ENCODE results near the gene IL36G. TPM values are rescaled to one million over a fixed set of nuclear protein-coding genes. Genes with fewer than 3 reads are reported as not detected.

Gene IL36G
- total RNA-seq, 1 donor from 2014 or later: not detected

DNA sequence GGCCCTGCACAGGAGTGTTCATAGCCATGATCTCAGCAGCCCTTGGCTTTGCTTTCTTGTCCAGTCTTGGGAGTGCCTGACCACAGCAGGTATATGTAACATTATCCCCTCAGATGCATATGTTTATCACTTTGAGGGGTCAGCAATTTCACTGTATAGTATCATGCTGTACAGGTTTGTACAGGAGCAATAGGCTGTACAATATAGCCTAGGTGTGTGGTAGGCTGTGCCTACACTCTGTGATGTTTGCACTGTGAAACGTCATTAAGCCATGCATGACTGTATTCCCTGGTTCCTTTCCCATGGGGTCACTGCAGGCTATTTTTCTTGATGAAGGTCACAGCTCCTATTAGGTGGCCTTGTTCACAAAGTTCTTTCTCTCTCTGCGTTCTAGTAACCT lies 4.7 kb upstream of the IL36G start:
- TF ChIP-seq, protein P1, sequence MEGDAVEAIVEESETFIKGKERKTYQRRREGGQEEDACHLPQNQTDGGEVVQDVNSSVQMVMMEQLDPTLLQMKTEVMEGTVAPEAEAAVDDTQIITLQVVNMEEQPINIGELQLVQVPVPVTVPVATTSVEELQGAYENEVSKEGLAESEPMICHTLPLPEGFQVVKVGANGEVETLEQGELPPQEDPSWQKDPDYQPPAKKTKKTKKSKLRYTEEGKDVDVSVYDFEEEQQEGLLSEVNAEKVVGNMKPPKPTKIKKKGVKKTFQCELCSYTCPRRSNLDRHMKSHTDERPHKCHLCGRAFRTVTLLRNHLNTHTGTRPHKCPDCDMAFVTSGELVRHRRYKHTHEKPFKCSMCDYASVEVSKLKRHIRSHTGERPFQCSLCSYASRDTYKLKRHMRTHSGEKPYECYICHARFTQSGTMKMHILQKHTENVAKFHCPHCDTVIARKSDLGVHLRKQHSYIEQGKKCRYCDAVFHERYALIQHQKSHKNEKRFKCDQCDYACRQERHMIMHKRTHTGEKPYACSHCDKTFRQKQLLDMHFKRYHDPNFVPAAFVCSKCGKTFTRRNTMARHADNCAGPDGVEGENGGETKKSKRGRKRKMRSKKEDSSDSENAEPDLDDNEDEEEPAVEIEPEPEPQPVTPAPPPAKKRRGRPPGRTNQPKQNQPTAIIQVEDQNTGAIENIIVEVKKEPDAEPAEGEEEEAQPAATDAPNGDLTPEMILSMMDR (IDR thresholded peaks at IDR 0.05; ENCODE audit: insufficient read depth, low read length, poor library complexity, severe bottlenecking): no peak
- no peak for DNase-seq (ENCODE audit: low read depth)
- H3K27me3 ChIP-seq (ENCODE audit: control insufficient read depth, insufficient read depth, low read length): peaks cover 8% of the 10 kb centered on the region

DNA sequence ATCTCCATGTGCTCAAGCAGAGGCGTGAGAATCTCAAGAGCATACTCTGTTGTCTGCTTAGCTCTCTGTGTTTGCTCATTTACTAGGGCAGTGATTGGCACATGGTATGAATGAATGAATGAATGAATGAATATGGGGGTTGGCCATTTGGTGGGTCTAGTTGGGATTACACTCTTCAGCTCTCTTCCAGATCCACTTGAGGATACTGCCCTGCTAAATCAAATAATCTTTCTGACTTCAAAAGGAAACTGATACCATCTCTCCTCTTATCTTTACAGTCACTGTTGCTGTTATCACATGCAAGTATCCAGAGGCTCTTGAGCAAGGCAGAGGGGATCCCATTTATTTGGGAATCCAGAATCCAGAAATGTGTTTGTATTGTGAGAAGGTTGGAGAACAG lies 1.9 kb downstream of the IL36G start:
- no peaks in the 10 kb centered on the region for H3K36me3 ChIP-seq (ENCODE audit: control insufficient read depth, insufficient read depth, low read length)
- no peak overlapping the region for H3K4me3 ChIP-seq (ENCODE audit: low read depth, low read length)
- TF ChIP-seq, protein P1 (IDR thresholded peaks at IDR 0.05; ENCODE audit: insufficient read depth, low read length, poor library complexity, severe bottlenecking): no peak
- H3K27me3 ChIP-seq (ENCODE audit: control insufficient read depth, insufficient read depth, low read length): peaks cover 6% of the 10 kb centered on the region
- no peak for DNase-seq (ENCODE audit: low read depth)

More for the DNA sequence above, 4.7 kb upstream of the IL36G start:
- Histone ChIP-seq H3K36me3 (ENCODE audit: control insufficient read depth, insufficient read depth, low read length) (no peaks in the 10 kb centered on the region), H3K4me3 (ENCODE audit: low read depth, low read length) (no peak overlapping the region)

DNA sequence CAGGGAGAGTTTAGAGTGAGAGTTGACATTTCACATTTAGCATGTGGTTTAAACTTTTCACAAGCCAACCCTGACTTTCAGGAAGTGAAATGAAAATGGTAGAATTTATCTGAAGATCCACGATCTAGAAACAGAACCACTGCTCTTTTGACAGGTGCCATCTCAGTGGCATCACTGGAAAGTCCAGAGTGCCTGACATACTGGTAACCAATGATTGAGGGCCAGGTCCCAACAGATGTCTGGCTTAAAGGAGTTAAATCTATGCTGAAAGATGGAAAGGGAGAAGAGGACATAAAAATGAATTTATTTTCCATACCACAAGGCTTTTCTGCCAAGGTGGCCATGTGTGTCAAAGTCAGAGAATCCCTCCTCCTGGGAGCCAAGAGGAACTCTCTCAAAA lies 2.7 kb downstream of the IL36G start:
- Histone ChIP-seq H3K36me3 (ENCODE audit: control insufficient read depth, insufficient read depth, low read length) (no peaks in the 10 kb centered on the region), H3K27me3 (ENCODE audit: control insufficient read depth, insufficient read depth, low read length) (peaks cover 6% of the 10 kb centered on the region), H3K4me3 (ENCODE audit: low read depth, low read length) (no peak overlapping the region)
- TF ChIP-seq, protein P1 (IDR thresholded peaks at IDR 0.05; ENCODE audit: insufficient read depth, low read length, poor library complexity, severe bottlenecking): no peak
- no peak for DNase-seq (ENCODE audit: low read depth)

DNA sequence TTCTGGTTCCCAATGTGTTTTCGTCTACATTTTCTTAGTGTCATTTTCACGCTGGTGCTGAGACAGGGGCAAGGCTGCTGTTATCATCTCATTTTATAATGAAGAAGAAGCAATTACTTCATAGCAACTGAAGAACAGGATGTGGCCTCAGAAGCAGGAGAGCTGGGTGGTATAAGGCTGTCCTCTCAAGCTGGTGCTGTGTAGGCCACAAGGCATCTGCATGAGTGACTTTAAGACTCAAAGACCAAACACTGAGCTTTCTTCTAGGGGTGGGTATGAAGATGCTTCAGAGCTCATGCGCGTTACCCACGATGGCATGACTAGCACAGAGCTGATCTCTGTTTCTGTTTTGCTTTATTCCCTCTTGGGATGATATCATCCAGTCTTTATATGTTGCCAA lies 7.3 kb downstream of the IL36G start:
- Histone ChIP-seq H3K36me3 (ENCODE audit: control insufficient read depth, insufficient read depth, low read length) (no peaks in the 10 kb centered on the region), H3K27me3 (ENCODE audit: control insufficient read depth, insufficient read depth, low read length) (no peaks in the 10 kb centered on the region), H3K4me3 (ENCODE audit: low read depth, low read length) (no peak overlapping the region)
- DNase-seq (ENCODE audit: low read depth): no peak
- TF ChIP-seq, protein P1 (IDR thresholded peaks at IDR 0.05; ENCODE audit: insufficient read depth, low read length, poor library complexity, severe bottlenecking): no peak

DNA sequence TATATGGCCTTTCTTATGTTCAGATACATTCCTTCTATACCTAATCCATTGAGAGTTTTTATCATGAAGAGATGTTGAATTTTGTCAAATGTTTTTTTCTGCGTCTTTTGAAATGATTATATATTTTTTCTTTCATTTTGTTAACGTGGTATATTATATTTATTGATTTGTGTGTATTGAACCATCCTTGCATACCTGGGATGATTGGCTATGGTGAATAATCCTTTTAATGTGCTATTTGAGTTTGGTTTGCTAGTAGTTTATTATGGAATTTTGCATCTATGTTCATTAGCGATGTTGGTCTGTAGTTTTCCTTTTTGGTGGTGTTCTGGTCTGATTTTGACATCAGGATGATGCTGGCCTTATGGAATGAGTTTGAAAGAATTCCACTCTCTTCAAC lies 11.8 kb downstream of the IL36G start:
- TF ChIP-seq, protein P1 (IDR thresholded peaks at IDR 0.05; ENCODE audit: insufficient read depth, low read length, poor library complexity, severe bottlenecking): no peak
- Histone ChIP-seq H3K27me3 (ENCODE audit: control insufficient read depth, insufficient read depth, low read length) (no peaks in the 10 kb centered on the region), H3K36me3 (ENCODE audit: control insufficient read depth, insufficient read depth, low read length) (no peaks in the 10 kb centered on the region), H3K4me3 (ENCODE audit: low read depth, low read length) (no peak overlapping the region)
- DNase-seq (ENCODE audit: low read depth): no peak

DNA sequence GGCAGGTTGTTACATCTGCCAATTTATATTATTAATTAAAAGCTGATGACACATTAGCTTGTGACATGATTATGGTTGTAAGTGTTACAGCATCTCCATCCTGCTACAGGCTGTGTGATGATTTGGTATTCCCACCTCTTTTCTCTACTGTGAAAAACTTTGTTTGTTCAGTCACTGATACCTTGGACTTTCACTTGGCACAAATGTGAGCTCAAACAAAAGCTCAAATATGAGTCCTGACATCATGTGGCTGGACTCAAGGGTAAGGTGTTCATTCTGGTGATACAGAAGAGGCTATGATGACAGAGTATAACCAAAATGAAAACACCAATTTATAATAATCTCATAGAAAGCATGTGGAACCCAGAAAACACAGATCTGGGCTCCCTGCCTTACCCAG lies 16.0 kb downstream of the IL36G start:
- H3K36me3 ChIP-seq (ENCODE audit: control insufficient read depth, insufficient read depth, low read length): no peaks in the 10 kb centered on the region
- H3K27me3 ChIP-seq (ENCODE audit: control insufficient read depth, insufficient read depth, low read length): no peaks in the 10 kb centered on the region
- H3K4me3 ChIP-seq (ENCODE audit: low read depth, low read length): no peak overlapping the region
- no peak for DNase-seq (ENCODE audit: low read depth)
- TF ChIP-seq, protein P1 (IDR thresholded peaks at IDR 0.05; ENCODE audit: insufficient read depth, low read length, poor library complexity, severe bottlenecking): no peak
